ENCODE results near the gene QSOX2.
"Not testable (repeated sequence)": the region's sequence is repeated elsewhere in the genome, so short reads cannot be mapped to it uniquely, and the experiment has no call there.

QSOX2 gene

GRCh38 chr9:136236471-136237410 lies 8.9 kb downstream of the QSOX2 start:
- not testable (repeated sequence) for DNase-seq (ENCODE audit: low read depth)

GRCh38 chr9:136235709-136236455 lies 9.7 kb downstream of the QSOX2 start:
- no peak for DNase-seq (ENCODE audit: low read depth)

GRCh38 chr9:136235171-136235570 lies 10.4 kb downstream of the QSOX2 start:
- no peak for DNase-seq (ENCODE audit: low read depth)

GRCh38 chr9:136234597-136234996 lies 11.0 kb downstream of the QSOX2 start:
- no peak for DNase-seq (ENCODE audit: low read depth)

- DNase-seq (ENCODE audit: low read depth) = no peak
Observed at GRCh38 chr9:136233868-136234267, 11.7 kb downstream of the QSOX2 start.

GRCh38 chr9:136233411-136233810 lies 12.2 kb downstream of the QSOX2 start:
- DNase-seq (ENCODE audit: low read depth) = no peak

- no peak for DNase-seq (ENCODE audit: low read depth)
Observed at GRCh38 chr9:136232969-136233368, 12.6 kb downstream of the QSOX2 start.

GRCh38 chr9:136231478-136232297 lies 13.9 kb downstream of the QSOX2 start:
- DNase-seq (ENCODE audit: low read depth) = no peak

GRCh38 chr9:136230773-136231172 lies 14.8 kb downstream of the QSOX2 start:
- no peak for DNase-seq (ENCODE audit: low read depth)

GRCh38 chr9:136230365-136230764 lies 15.2 kb downstream of the QSOX2 start:
- no peak for DNase-seq (ENCODE audit: low read depth)

- DNase-seq (ENCODE audit: low read depth) = no peak
Observed at GRCh38 chr9:136229096-136230065, 16.2 kb downstream of the QSOX2 start.

- DNase-seq (ENCODE audit: low read depth) = no peak
Observed at GRCh38 chr9:136228107-136228875, 17.3 kb downstream of the QSOX2 start.

- DNase-seq (ENCODE audit: low read depth) = no peak
Observed at GRCh38 chr9:136226680-136227407, 18.8 kb downstream of the QSOX2 start.

- peak; percentile 53 for DNase-seq (ENCODE audit: low read depth)
Observed at GRCh38 chr9:136225748-136226679, 19.6 kb downstream of the QSOX2 start.

- no peak for DNase-seq (ENCODE audit: low read depth)
Observed at GRCh38 chr9:136225366-136225747, 20.3 kb downstream of the QSOX2 start.

- DNase-seq (ENCODE audit: low read depth) = no peak
Observed at GRCh38 chr9:136223871-136224640, 21.6 kb downstream of the QSOX2 start.

- DNase-seq (ENCODE audit: low read depth) = no peak
Observed at GRCh38 chr9:136222906-136223285, 22.7 kb downstream of the QSOX2 start.

Measured in activated T-cell treated with anti-CD3 and anti-CD28 coated beads for 24 hours (primary cell).